ENCODE data around the gene BRME1. TPM values are rescaled to one million over a fixed set of nuclear protein-coding genes. Genes with fewer than 3 reads are reported as not detected.

Gene BRME1
- total RNA-seq, 1 experiment from 2014 or later = 1.5 TPM

GRCh38 chr19:13909430-13909829 lies 3.5 kb upstream of the BRME1 start:
- no peak for TF ChIP-seq CTCF (IDR thresholded peaks at IDR 0.05; ENCODE audit: unreplicated experiment)
- Mint-ChIP-seq H3K36me3 (ENCODE audit: insufficient read depth, unreplicated experiment) (peaks cover 30% of the 10 kb centered on the region), H3K27ac (ENCODE audit: unreplicated experiment) (no peak overlapping the region), H3K27me3 (ENCODE audit: unreplicated experiment) (no peaks in the 10 kb centered on the region), H3K9me3 (ENCODE audit: low read depth, unreplicated experiment) (no peaks in the 10 kb centered on the region), H3K4me1 (ENCODE audit: low read depth, unreplicated experiment) (no peaks in the 10 kb centered on the region), H3K4me3 (ENCODE audit: low read depth, unreplicated experiment) (no peak overlapping the region)
- no peak for DNase-seq
- intact Hi-C loops (cut with micrococcal nuclease; ENCODE audit: unreplicated experiment) = no loop called here
- no TSS peak for BruUV-seq (replicated peaks)
- CTCF ChIA-PET = no interaction called here

GRCh38 chr19:13908674-13909073 lies 2.8 kb upstream of the BRME1 start:
- intact Hi-C loops (cut with micrococcal nuclease; ENCODE audit: unreplicated experiment) = no loop called here
- no peaks in the 10 kb centered on the region for H3K27me3 Mint-ChIP-seq (ENCODE audit: unreplicated experiment)
- no peak for DNase-seq
- TF ChIP-seq CTCF (IDR thresholded peaks at IDR 0.05; ENCODE audit: unreplicated experiment) = no peak
- CTCF ChIA-PET = no interaction called here
- H3K27ac Mint-ChIP-seq (ENCODE audit: unreplicated experiment) = no peak overlapping the region
- H3K9me3 Mint-ChIP-seq (ENCODE audit: low read depth, unreplicated experiment) = no peaks in the 10 kb centered on the region
- peaks cover 30% of the 10 kb centered on the region for H3K36me3 Mint-ChIP-seq (ENCODE audit: insufficient read depth, unreplicated experiment)
- H3K4me3 Mint-ChIP-seq (ENCODE audit: low read depth, unreplicated experiment) = no peak overlapping the region
- no TSS peak for BruUV-seq (replicated peaks)
- no peaks in the 10 kb centered on the region for H3K4me1 Mint-ChIP-seq (ENCODE audit: low read depth, unreplicated experiment)

- TSS peak; percentile 57 for BruUV-seq (replicated peaks)
- CTCF ChIA-PET = interaction anchor here (1.1 kb wide), 1 partner anchor 230 kb away, joined by 3 read pairs; the partner anchor contains the start of gene ASF1B
- Mint-ChIP-seq H3K36me3 (ENCODE audit: insufficient read depth, unreplicated experiment) (peaks cover 23% of the 10 kb centered on the region), H3K9me3 (ENCODE audit: low read depth, unreplicated experiment) (no peaks in the 10 kb centered on the region), H3K27ac (ENCODE audit: unreplicated experiment) (peak overlapping the region; percentile 36), H3K27me3 (ENCODE audit: unreplicated experiment) (no peaks in the 10 kb centered on the region), H3K4me3 (ENCODE audit: low read depth, unreplicated experiment) (peak overlapping the region; percentile 78), H3K4me1 (ENCODE audit: low read depth, unreplicated experiment) (no peaks in the 10 kb centered on the region)
- intact Hi-C loops (cut with micrococcal nuclease; ENCODE audit: unreplicated experiment) = no loop called here
- no peak for DNase-seq
- TF ChIP-seq CTCF (IDR thresholded peaks at IDR 0.05; ENCODE audit: unreplicated experiment) = no peak
Measured at GRCh38 chr19:13906910-13907309, 993 bp upstream of the BRME1 start.

GRCh38 chr19:13906521-13906904 lies 596 bp upstream of the BRME1 start:
- Mint-ChIP-seq H3K27ac (ENCODE audit: unreplicated experiment) (peak overlapping the region; percentile 36), H3K9me3 (ENCODE audit: low read depth, unreplicated experiment) (no peaks in the 10 kb centered on the region), H3K4me1 (ENCODE audit: low read depth, unreplicated experiment) (no peaks in the 10 kb centered on the region), H3K27me3 (ENCODE audit: unreplicated experiment) (no peaks in the 10 kb centered on the region), H3K4me3 (ENCODE audit: low read depth, unreplicated experiment) (peak overlapping the region; percentile 78), H3K36me3 (ENCODE audit: insufficient read depth, unreplicated experiment) (peaks cover 21% of the 10 kb centered on the region)
- CTCF ChIA-PET = interaction anchor here (1.1 kb wide), 1 partner anchor 230 kb away, joined by 3 read pairs; the partner anchor contains the start of gene ASF1B
- TF ChIP-seq CTCF (IDR thresholded peaks at IDR 0.05; ENCODE audit: unreplicated experiment) = no peak
- peak; percentile 36 for DNase-seq
- BruUV-seq (replicated peaks) = no TSS peak
- intact Hi-C loops (cut with micrococcal nuclease; ENCODE audit: unreplicated experiment) = no loop called here
